ENCODE results near the gene LOXHD1. TPM values are rescaled to one million over a fixed set of nuclear protein-coding genes. Genes with fewer than 3 reads are reported as not detected.

Gene LOXHD1
- total and polyA plus RNA-seq, 10 of the 15 experiments (the other 5 are each of a cell fraction or from before 2014, with no cell fraction given), result not detected

GRCh38 chr18:46437061-46437460 lies 220.0 kb downstream of the LOXHD1 start:
- no peak for TF ChIP-seq ELK1 (IDR thresholded peaks at IDR 0.05; ENCODE audit: low read depth, low read length)
- no peak for TF ChIP-seq EZH2 (IDR thresholded peaks at IDR 0.05; ENCODE audit: borderline replicate concordance, control insufficient read depth, low read depth, low read length)
- TF ChIP-seq IKZF1 (conservative IDR thresholded peaks at IDR 0.05), result no peak
- TF ChIP-seq BRCA1 (IDR thresholded peaks at IDR 0.05; ENCODE audit: low read depth, low read length), result no peak
- TF ChIP-seq E2F4 (IDR thresholded peaks at IDR 0.05; ENCODE audit: low read depth, low read length), result no peak
- no peak for TF ChIP-seq CHD1 (IDR thresholded peaks at IDR 0.05; ENCODE audit: low read depth, low read length)
- no peak for TF ChIP-seq PBX3 (IDR thresholded peaks at IDR 0.05; ENCODE audit: insufficient replicate concordance, low read depth, low read length)
- TF ChIP-seq, protein P1, sequence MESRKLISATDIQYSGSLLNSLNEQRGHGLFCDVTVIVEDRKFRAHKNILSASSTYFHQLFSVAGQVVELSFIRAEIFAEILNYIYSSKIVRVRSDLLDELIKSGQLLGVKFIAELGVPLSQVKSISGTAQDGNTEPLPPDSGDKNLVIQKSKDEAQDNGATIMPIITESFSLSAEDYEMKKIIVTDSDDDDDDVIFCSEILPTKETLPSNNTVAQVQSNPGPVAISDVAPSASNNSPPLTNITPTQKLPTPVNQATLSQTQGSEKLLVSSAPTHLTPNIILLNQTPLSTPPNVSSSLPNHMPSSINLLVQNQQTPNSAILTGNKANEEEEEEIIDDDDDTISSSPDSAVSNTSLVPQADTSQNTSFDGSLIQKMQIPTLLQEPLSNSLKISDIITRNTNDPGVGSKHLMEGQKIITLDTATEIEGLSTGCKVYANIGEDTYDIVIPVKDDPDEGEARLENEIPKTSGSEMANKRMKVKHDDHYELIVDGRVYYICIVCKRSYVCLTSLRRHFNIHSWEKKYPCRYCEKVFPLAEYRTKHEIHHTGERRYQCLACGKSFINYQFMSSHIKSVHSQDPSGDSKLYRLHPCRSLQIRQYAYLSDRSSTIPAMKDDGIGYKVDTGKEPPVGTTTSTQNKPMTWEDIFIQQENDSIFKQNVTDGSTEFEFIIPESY (IDR thresholded peaks at IDR 0.05), result no peak
- in situ Hi-C loops (cut with MboI) (no loop called here), intact Hi-C loops (cut with micrococcal nuclease; ENCODE audit: unreplicated experiment) (no loop called here)
- FAIRE-seq (no peak), DNase-seq (ENCODE audit: low read depth, low spot score) (no peak), ATAC-seq (no peak)
- WGBS (ENCODE audit: insufficient coverage, insufficient replicate concordance, low lambda C conversion rate, missing lambda C conversion rate), result 43% methylated on average over 5 of the region's 5 CpGs
- ChIA-PET SMC1A (ENCODE audit: uncharacterized antibody, unreplicated experiment) (no interaction called here), POLR2A (no interaction called here), CTCF (no interaction called here), RAD21 (ENCODE audit: unreplicated experiment) (no interaction called here)
- Histone ChIP-seq H3K4me3 (no peak overlapping the region), H3K4me1 (ENCODE audit: control insufficient read depth, insufficient read depth, low read length) (no peaks in the 10 kb centered on the region), H3K27ac (ENCODE audit: control insufficient read depth, insufficient read depth) (no peak overlapping the region), H3K27me3 (replicated peaks in 1 of 2; ENCODE audit: control insufficient read depth in 2 of 2, insufficient read depth in 2 of 2, low read length in 1 of 2) (no peaks in the 10 kb centered on the region; a peak in 1 of 4 replicates), H3K79me2 (ENCODE audit: control insufficient read depth, insufficient read depth, low read length) (no peaks in the 10 kb centered on the region), H3K36me3 (ENCODE audit: control insufficient read depth in 2 of 2, insufficient read depth in 2 of 2, low read length in 1 of 2) (no peaks in the 10 kb centered on the region), H3K9ac (ENCODE audit: control insufficient read depth, insufficient read depth, low read length) (no peak overlapping the region), H4K20me1 (ENCODE audit: control insufficient read depth, insufficient read depth) (no peaks in the 10 kb centered on the region), H2AFZ (ENCODE audit: control insufficient read depth, low read depth, low read length) (no peak overlapping the region), H3K4me2 (ENCODE audit: control insufficient read depth, insufficient read depth) (no peak overlapping the region), H3K9me3 (replicated peaks; ENCODE audit: control insufficient read depth, insufficient read depth, low read length) (no peaks in the 10 kb centered on the region)
- no TSS peak for BruUV-seq (replicated peaks)

All from GM12878 (cell line).